Retinal pigment epithelial cell (primary cell): ENCODE data around the gene CPNE4.
A peak's percentile ranks its signal among the peaks of the same experiment; 100 is the strongest.

Experiments
- DNase-seq: peaks from one replicate; pipeline ENCODE4 v3.0.0-alpha.2; 2010; ENCODE audit warnings: low read depth
- H3K4me3 ChIP-seq: 2 replicates; pipeline ENCODE4 v1.5.1; 2011; ENCODE audit warnings: mild to moderate bottlenecking, low read length, control low read depth, moderate library complexity
- CTCF ChIP-seq: conservative IDR thresholded peaks from 2 replicates; pipeline ENCODE4 v1.5.1; 2011; ENCODE audit warnings: low read depth, low read length, control low read depth, inconsistent platforms

The CPNE4 gene

GRCh38 chr3:132037581-132037980 lies 2.8 kb upstream of the CPNE4 start:
- peak; percentile 2 for TF ChIP-seq CTCF
- H3K4me3 ChIP-seq: no peak overlapping the region

GRCh38 chr3:132037056-132037455 lies 2.2 kb upstream of the CPNE4 start:
- H3K4me3 ChIP-seq: no peak overlapping the region
- DNase-seq: no peak
- no peak for TF ChIP-seq CTCF

More at GRCh38 chr3:132037581-132037980, 2.8 kb upstream of the CPNE4 start:
- DNase-seq: no peak

- no peak for DNase-seq
- H3K4me3 ChIP-seq: no peak overlapping the region
- no peak for TF ChIP-seq CTCF
Observed at GRCh38 chr3:132034097-132034485, 723 bp downstream of the CPNE4 start.

GRCh38 chr3:132033471-132033870 lies 1.3 kb downstream of the CPNE4 start:
- no peak for TF ChIP-seq CTCF

GRCh38 chr3:132032959-132033358 lies 1.9 kb downstream of the CPNE4 start:
- no peak for DNase-seq
- no peak overlapping the region for H3K4me3 ChIP-seq
- TF ChIP-seq CTCF: no peak

More at GRCh38 chr3:132033471-132033870, 1.3 kb downstream of the CPNE4 start:
- H3K4me3 ChIP-seq: no peak overlapping the region
- no peak for DNase-seq

GRCh38 chr3:132029182-132029902 lies 5.5 kb downstream of the CPNE4 start:
- no peak for DNase-seq
- peak; percentile 95 for TF ChIP-seq CTCF
- H3K4me3 ChIP-seq: no peak overlapping the region

GRCh38 chr3:132022914-132023313 lies 11.9 kb downstream of the CPNE4 start:
- no peak overlapping the region for H3K4me3 ChIP-seq
- no peak for DNase-seq
- no peak for TF ChIP-seq CTCF
